K562 (cell line): ENCODE results near the gene IFT122. TPM values are rescaled to one million over a fixed set of nuclear protein-coding genes. Genes with fewer than 3 reads are reported as not detected.

Source experiments
- ATAC-seq: fragments of 200-7000 bp; cut with Tn5 transposase; 3 replicates; pipeline ENCODE4 v1.9.1; 2020; ENCODE audit warnings: moderate library complexity
- BruUV-seq: library from RNA; stranded (reverse); fragments of 400-500 nt; replicated peaks from 2 replicates; lab custom pipeline; 2021; lab: Mats Ljungman, UMichigan
- CTCF ChIA-PET: fragments of 300-600 bp; formaldehyde crosslinking; extraction: SDS; loops from one replicate; lab custom pipeline; 2021; ENCODE audit warnings: low intra/inter-chr PET ratio; lab: Yijun Ruan, JAX
- POLR2A ChIA-PET: fragments of 300-600, 350-650 bp; sonication (Branson Sonifier 250); formaldehyde crosslinking; extraction: SDS; loops from one replicate; lab custom pipeline; 2021; ENCODE audit warnings: antibody characterized with exemption, inconsistent platforms; lab: Yijun Ruan, JAX
- DNase-seq, 4 experiments: peaks; one replicate each; pipeline versions ENCODE4 v3.0.0 to v3.0.0-alpha.2; 2011 to 2018; ENCODE audit warnings: low spot score in 3 of 4, mixed read lengths in 3 of 4; ENCODE audit errors: extremely low read depth in 1 of 4
- FAIRE-seq: peaks from 2 replicates; lab custom pipeline; 2011; peaks lifted over from hg19 to GRCh38; lab: Jason Lieb, UNC
- H2AFZ ChIP-seq: 2 replicates; pipeline ENCODE4 v1.6.0; 2011; ENCODE audit warnings: low read depth, low read length, control low read depth, inconsistent platforms
- H3K27ac ChIP-seq: fragments of 200-600 bp; 3 replicates; pipeline ENCODE4 v1.8.0; 2011; ENCODE audit warnings: low read depth, mild to moderate bottlenecking, control low read depth, inconsistent platforms, low read length, moderate library complexity, mixed read lengths; ENCODE audit errors: extremely low read depth
- H3K27me3 ChIP-seq, 2 experiments: fragments of 300-600 bp in 1 of 2; 2 replicates in 1 of 2; 3 replicates in 1 of 2; pipeline versions ENCODE4 v1.6.0 to v1.8.0; 2011; ENCODE audit warnings: inconsistent platforms in 2 of 2, low read length in 2 of 2, mild to moderate bottlenecking in 1 of 2, mixed read lengths in 1 of 2, moderate library complexity in 1 of 2; ENCODE audit not compliant: control insufficient read depth in 2 of 2, insufficient read depth in 2 of 2
- H3K36me3 ChIP-seq: fragments of 300-600 bp; 3 replicates; pipeline ENCODE4 v1.8.0; 2011; ENCODE audit warnings: mild to moderate bottlenecking, low read length, inconsistent platforms; ENCODE audit not compliant: control insufficient read depth, insufficient read depth
- H3K4me1 ChIP-seq, 2 experiments: fragments of 200-600 bp in 1 of 2; replicated peaks in 1 of 2; 2 replicates in 1 of 2; 3 replicates in 1 of 2; pipeline versions ENCODE4 v1.5.1 to v1.8.0; 2011; ENCODE audit warnings: inconsistent platforms in 2 of 2, low read length in 2 of 2, mild to moderate bottlenecking in 1 of 2, mixed read lengths in 1 of 2, moderate library complexity in 1 of 2; ENCODE audit not compliant: control insufficient read depth in 2 of 2, insufficient read depth in 2 of 2
- H3K4me2 ChIP-seq: 2 replicates; pipeline ENCODE4 v1.6.1; 2011; ENCODE audit warnings: low read length, control low read depth, inconsistent platforms, mixed read lengths; ENCODE audit not compliant: insufficient read depth
- H3K4me3 ChIP-seq: fragments of 200-600 bp; sonication (generic), shearing (Covaris generic); 2 replicates; pipeline ENCODE4 v1.5.1; 2016; ENCODE audit warnings: control low read depth, inconsistent platforms
- H3K79me2 ChIP-seq: fragments of 200-600 bp; 3 replicates; pipeline ENCODE4 v1.8.0; 2011; ENCODE audit warnings: low read length, inconsistent platforms; ENCODE audit not compliant: control insufficient read depth, insufficient read depth
- H3K9ac ChIP-seq, 2 experiments: 2 replicates each; pipeline versions ENCODE4 v1.6.0 to v1.6.1; 2011; ENCODE audit warnings: low read depth in 2 of 2, low read length in 2 of 2, control low read depth in 1 of 2, inconsistent platforms in 1 of 2, mild to moderate bottlenecking in 1 of 2, mixed read lengths in 1 of 2; ENCODE audit not compliant: insufficient read depth in 1 of 2
- H3K9me1 ChIP-seq: one replicate; pipeline ENCODE4 v1.6.0; 2011; ENCODE audit warnings: inconsistent platforms, mild to moderate bottlenecking, low read length, moderate library complexity; ENCODE audit not compliant: control insufficient read depth, insufficient read depth
- H3K9me3 ChIP-seq: replicated peaks from 2 replicates; pipeline ENCODE4 v1.5.1; 2011; ENCODE audit warnings: low read depth, low read length, inconsistent platforms; ENCODE audit not compliant: control insufficient read depth, insufficient read depth
- H4K20me1 ChIP-seq: replicated peaks from 2 replicates; pipeline ENCODE4 v1.6.1; 2011; ENCODE audit warnings: low read length, inconsistent platforms, mixed read lengths; ENCODE audit not compliant: control insufficient read depth, insufficient read depth
- LCOR ChIP-seq: sonication (generic); formaldehyde crosslinking; IDR thresholded peaks from 2 replicates; pipeline ENCODE4 v1.8.0; 2022; ENCODE audit warnings: mild to moderate bottlenecking, missing genetic modification reagents
- PRDM10 ChIP-seq: fragments of 450-650 bp; IDR thresholded peaks from 2 replicates; pipeline ENCODE4 v1.6.1; 2018; ENCODE audit not compliant: partially characterized antibody
- SMARCB1 ChIP-seq: IDR thresholded peaks from 2 replicates; pipeline ENCODE4 v1.6.1; 2011; ENCODE audit warnings: improper control_type of control experiment, low read depth; ENCODE audit not compliant: insufficient read length
- STAT5B ChIP-seq: fragments of 250-450 bp; sonication (Bioruptor Pico); IDR thresholded peaks from 2 replicates; pipeline ENCODE4 v1.8.0; 2021; ENCODE audit warnings: mild to moderate bottlenecking, inconsistent platforms
- WHSC1 ChIP-seq: IDR thresholded peaks from one replicate; pipeline ENCODE4 v1.6.1; 2012; ENCODE audit warnings: low read length, control low read depth, inconsistent platforms
- ZNF146 ChIP-seq: IDR thresholded peaks from one replicate; pipeline ENCODE4 v1.6.1; 2018; ENCODE audit warnings: missing compliant biosample characterization; ENCODE audit not compliant: unreplicated experiment
- WGBS: fragments of 100-300 bp; shearing (Covaris generic); methylation state at CpG from one replicate; pipeline ENCODE4 v1.1.6; 2016; ENCODE audit warnings: low coverage, mixed read lengths; ENCODE audit not compliant: insufficient coverage; ENCODE audit errors: missing lambda C conversion rate; 5-methylcytosine and 5-hydroxymethylcytosine counted together
- in situ Hi-C: fragments of 300-500 bp; cut with MboI; formaldehyde crosslinking; loops from 4 replicates; pipeline ENCODE4 v1.15.0; 2018; ENCODE audit warnings: inconsistent platforms, mixed read lengths
- intact Hi-C: fragments of 100-400 bp; cut with micrococcal nuclease; formaldehyde crosslinking; loops from 2 replicates; pipeline ENCODE4 v1.14.2; 2022
- polyA plus RNA-seq, 8 experiments: library from polyadenylated mRNA; depleted of rRNA in 4 of 8; stranded (reverse) in 5 of 8; unstranded in 3 of 8; fragments of >200 nt; fragmentation: Nextera tagmentation in 2 of 8; fragmentation: Illumina TruSeq in 1 of 8; extraction: Ambion mirVana in 2 of 8; extraction: Trizol in 1 of 8; gene quantifications; 2 replicates each; pipeline versions ENCODE4 v1.2.1 to v1.2.3, GENCODE V29; 2011 to 2014; ENCODE audit warnings: inconsistent platforms in 1 of 8, missing spikeins in 1 of 8
- total RNA-seq, 7 experiments: library from RNA; depleted of rRNA in 6 of 7; stranded (reverse); fragments of >200 nt in 6 of 7; fragmentation: Illumina TruSeq in 2 of 7; extraction: Trizol in 2 of 7; gene quantifications; 2 replicates each; pipeline versions ENCODE4 v1.2.1 to v1.2.3, GENCODE V29; 2011 to 2021; ENCODE audit warnings: low replicate concordance in 1 of 7
- TF ChIP-seq, protein P1 (sequence below): sonication (generic); formaldehyde crosslinking; IDR thresholded peaks from 2 replicates; pipeline ENCODE4 v1.8.0; 2022; ENCODE audit warnings: missing genetic modification reagents, mild to moderate bottlenecking, borderline replicate concordance

The IFT122 gene
- total and polyA plus RNA-seq, 9 of the 15 experiments (the other 6 are each of a cell fraction or from before 2014, with no cell fraction given): 2.4 to 11.5 (median 7.7) TPM

- CTCF ChIA-PET: no interaction called here
- FAIRE-seq (no peak), DNase-seq (no peak), ATAC-seq (no peak)
- 18% methylated on average over 15 of the region's 20 CpGs for WGBS
- no TSS peak for BruUV-seq
- Histone ChIP-seq H2AFZ (no peak overlapping the region), H3K4me2 (no peak overlapping the region), H3K4me3 (no peak overlapping the region), H3K9me1 (no peaks in the 10 kb centered on the region), H3K27me3 (peaks cover 4 to 22% of the 10 kb centered on the region in 2 experiments; a peak in 2 of 5 replicates), H3K9me3 (no peaks in the 10 kb centered on the region), H3K4me1 (peaks cover 0 to 7% of the 10 kb centered on the region in 2 experiments; a peak in 3 of 5 replicates), H3K27ac (no peak overlapping the region), H3K9ac (no peak overlapping the region), H3K79me2 (no peaks in the 10 kb centered on the region), H3K36me3 (no peaks in the 10 kb centered on the region), H4K20me1 (no peaks in the 10 kb centered on the region)
- in situ Hi-C loops (no loop called here), intact Hi-C loops (no loop called here)
- POLR2A ChIA-PET: no interaction called here
- TF ChIP-seq WHSC1 (no peak), STAT5B (CRISPR knock-in tag) (no peak)
Observed at GRCh38 chr3:129532261-129532660, 92.2 kb downstream of the IFT122 start.

DNA sequence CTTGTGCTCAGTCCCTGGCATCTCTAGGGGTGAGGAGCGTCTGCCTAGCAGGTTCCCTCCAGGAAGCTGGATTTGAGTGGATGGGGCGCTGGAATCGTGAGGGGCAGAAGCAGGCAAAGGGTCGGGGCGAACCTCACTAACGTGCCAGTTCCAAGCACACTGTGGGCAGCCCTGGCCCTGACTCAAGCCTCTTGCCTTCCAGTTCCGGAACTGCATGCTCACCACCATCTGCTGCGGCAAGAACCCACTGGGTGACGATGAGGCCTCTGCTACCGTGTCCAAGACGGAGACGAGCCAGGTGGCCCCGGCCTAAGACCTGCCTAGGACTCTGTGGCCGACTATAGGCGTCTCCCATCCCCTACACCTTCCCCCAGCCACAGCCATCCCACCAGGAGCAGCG is 93.4 kb downstream of the IFT122 start:
- Histone ChIP-seq H3K9me3 (no peaks in the 10 kb centered on the region), H2AFZ (no peak overlapping the region), H3K4me2 (no peak overlapping the region), H3K36me3 (no peaks in the 10 kb centered on the region), H3K9ac (no peak overlapping the region), H3K79me2 (no peaks in the 10 kb centered on the region), H3K4me3 (no peak overlapping the region), H3K4me1 (peaks cover 0 to 7% of the 10 kb centered on the region in 2 experiments; a peak in 3 of 5 replicates), H3K27ac (no peak overlapping the region), H4K20me1 (no peaks in the 10 kb centered on the region), H3K27me3 (peaks cover 4 to 22% of the 10 kb centered on the region in 2 experiments; a peak in 2 of 5 replicates), H3K9me1 (no peaks in the 10 kb centered on the region)
- intact Hi-C loops (no loop called here), in situ Hi-C loops (no loop called here)
- ChIA-PET CTCF (no interaction called here), POLR2A (no interaction called here)
- WGBS: 42% methylated on average over 16 of the region's 16 CpGs
- TF ChIP-seq, protein P1, sequence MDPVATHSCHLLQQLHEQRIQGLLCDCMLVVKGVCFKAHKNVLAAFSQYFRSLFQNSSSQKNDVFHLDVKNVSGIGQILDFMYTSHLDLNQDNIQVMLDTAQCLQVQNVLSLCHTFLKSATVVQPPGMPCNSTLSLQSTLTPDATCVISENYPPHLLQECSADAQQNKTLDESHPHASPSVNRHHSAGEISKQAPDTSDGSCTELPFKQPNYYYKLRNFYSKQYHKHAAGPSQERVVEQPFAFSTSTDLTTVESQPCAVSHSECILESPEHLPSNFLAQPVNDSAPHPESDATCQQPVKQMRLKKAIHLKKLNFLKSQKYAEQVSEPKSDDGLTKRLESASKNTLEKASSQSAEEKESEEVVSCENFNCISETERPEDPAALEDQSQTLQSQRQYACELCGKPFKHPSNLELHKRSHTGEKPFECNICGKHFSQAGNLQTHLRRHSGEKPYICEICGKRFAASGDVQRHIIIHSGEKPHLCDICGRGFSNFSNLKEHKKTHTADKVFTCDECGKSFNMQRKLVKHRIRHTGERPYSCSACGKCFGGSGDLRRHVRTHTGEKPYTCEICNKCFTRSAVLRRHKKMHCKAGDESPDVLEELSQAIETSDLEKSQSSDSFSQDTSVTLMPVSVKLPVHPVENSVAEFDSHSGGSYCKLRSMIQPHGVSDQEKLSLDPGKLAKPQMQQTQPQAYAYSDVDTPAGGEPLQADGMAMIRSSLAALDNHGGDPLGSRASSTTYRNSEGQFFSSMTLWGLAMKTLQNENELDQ (CRISPR knock-in tag): no peak
- no peak for TF ChIP-seq SMARCB1
- no peak for TF ChIP-seq LCOR (CRISPR knock-in tag)
- TF ChIP-seq PRDM10: no peak
- TF ChIP-seq ZNF146 (CRISPR knock-in tag): no peak
- ATAC-seq (no peak), DNase-seq (no peak), FAIRE-seq (no peak)
- BruUV-seq: no TSS peak
